Sciatic nerve (tissue), 2 donors: ENCODE data around the gene RNGTT. TPM values are rescaled to one million over a fixed set of nuclear protein-coding genes. Genes with fewer than 3 reads are reported as not detected.
"Not testable (repeated sequence)": the region's sequence is repeated elsewhere in the genome, so short reads cannot be mapped to it uniquely, and the experiment has no call there.

Source experiments
- ATAC-seq: fragments of 200-7000 bp; cut with Tn5 transposase; one replicate; pipeline ENCODE4 v1.9.1; 2020; ENCODE audit warnings: mild to moderate bottlenecking, moderate library complexity
- DNase-seq: peaks from one replicate; pipeline ENCODE4 v3.0.0-alpha.2; 2020; ENCODE audit warnings: low spot score
- intact Hi-C: fragments of 100-400 bp; cut with DNase I; formaldehyde crosslinking; loops from one replicate; pipeline ENCODE4 v1.14.2; 2022
- total RNA-seq: library from RNA; stranded (reverse); fragmentation: NEBNext Ultra II Directional; extraction: Animal tissue kit (Norgen Biotek cat#: 25700); gene quantifications from one replicate; pipeline ENCODE4 v1.2.1, GENCODE V29; 2021
- donor health status: DM: no; HTN: no; CAD: no.
- donor health status: DM: no; HTN: no; CAD: no.

Gene RNGTT
- total RNA-seq, 1 donor from 2014 or later = 13.2 TPM

GRCh38 chr6:88840796-88841539 is 122.5 kb downstream of the RNGTT start:
- DNase-seq (no peak), ATAC-seq (no peak)
- intact Hi-C loops = no loop called here

- ATAC-seq = no peak
- intact Hi-C loops = no loop called here
- DNase-seq = no peak
Measured at GRCh38 chr6:88840289-88840688, 123.1 kb downstream of the RNGTT start.

GRCh38 chr6:88839280-88839679 is 124.1 kb downstream of the RNGTT start:
- intact Hi-C loops = no loop called here
- ATAC-seq = no peak
- DNase-seq = no peak

GRCh38 chr6:88835210-88835609 is 128.2 kb downstream of the RNGTT start:
- intact Hi-C loops = no loop called here
- DNase-seq = no peak
- ATAC-seq = no peak

- ATAC-seq, DNase-seq, intact Hi-C loops: not testable (repeated sequence)
Measured at GRCh38 chr6:88833071-88833470, 130.3 kb downstream of the RNGTT start.

- intact Hi-C loops, ATAC-seq, DNase-seq: not testable (repeated sequence)
Measured at GRCh38 chr6:88827599-88827998, 135.8 kb downstream of the RNGTT start.

GRCh38 chr6:88825856-88826255 is 137.6 kb downstream of the RNGTT start:
- DNase-seq (no peak), ATAC-seq (no peak)
- intact Hi-C loops = no loop called here

GRCh38 chr6:88823998-88824397 is 139.4 kb downstream of the RNGTT start:
- ATAC-seq (no peak), DNase-seq (no peak)
- intact Hi-C loops = no loop called here

- intact Hi-C loops = no loop called here
- DNase-seq (no peak), ATAC-seq (no peak)
Measured at GRCh38 chr6:88815491-88815890, 147.9 kb downstream of the RNGTT start.

GRCh38 chr6:88814909-88815308 is 148.5 kb downstream of the RNGTT start:
- ATAC-seq (no peak), DNase-seq (no peak)
- intact Hi-C loops = no loop called here

GRCh38 chr6:88813045-88813444 is 150.4 kb downstream of the RNGTT start:
- DNase-seq = no peak
- intact Hi-C loops = no loop called here
- ATAC-seq = no peak

GRCh38 chr6:88810701-88811100 is 152.7 kb downstream of the RNGTT start:
- ATAC-seq (no peak), DNase-seq (no peak)
- intact Hi-C loops = no loop called here

GRCh38 chr6:88810089-88810488 is 153.3 kb downstream of the RNGTT start:
- no peak for ATAC-seq
- intact Hi-C loops = no loop called here
- DNase-seq = no peak

- ATAC-seq = no peak
- intact Hi-C loops = no loop called here
- DNase-seq = no peak
Measured at GRCh38 chr6:88808381-88808780, 155.0 kb downstream of the RNGTT start.

- DNase-seq (no peak), ATAC-seq (no peak)
- intact Hi-C loops = no loop called here
Measured at GRCh38 chr6:88807622-88808021, 155.8 kb downstream of the RNGTT start.

- intact Hi-C loops = no loop called here
Measured at GRCh38 chr6:88806728-88807127, 156.7 kb downstream of the RNGTT start.

GRCh38 chr6:88804701-88805100 is 158.7 kb downstream of the RNGTT start:
- no peak for ATAC-seq

More at GRCh38 chr6:88806728-88807127, 156.7 kb downstream of the RNGTT start:
- ATAC-seq = no peak
- no peak for DNase-seq

GRCh38 chr6:88785478-88785877 is 177.9 kb downstream of the RNGTT start:
- intact Hi-C loops = no loop called here
- ATAC-seq = no peak
- no peak for DNase-seq

More at GRCh38 chr6:88804701-88805100, 158.7 kb downstream of the RNGTT start:
- no peak for DNase-seq
- intact Hi-C loops = no loop called here

- peak; percentile 70 for ATAC-seq
- intact Hi-C loops = no loop called here
- no peak for DNase-seq
Measured at GRCh38 chr6:88780714-88781389, 182.6 kb downstream of the RNGTT start.

- ATAC-seq = no peak
- intact Hi-C loops = loop anchor here (10.0 kb wide), 1 partner anchor 941 kb away; no protein-coding TSS in a partner anchor
- no peak for DNase-seq
Measured at GRCh38 chr6:88775866-88776571, 187.4 kb downstream of the RNGTT start.
